Endothelial cell of umbilical vein (primary cell): Measurements from ENCODE around the gene KAT2B.

Source experiments
- EZH2 ChIP-seq: IDR thresholded peaks from 2 replicates; pipeline ENCODE4 v1.6.1; 2012; ENCODE audit warnings: borderline replicate concordance, low read depth, mild to moderate bottlenecking, moderate library complexity, low read length, inconsistent platforms; ENCODE audit not compliant: severe bottlenecking
- JUN ChIP-seq: IDR thresholded peaks from 2 replicates; pipeline ENCODE4 v1.6.1; 2011; ENCODE audit warnings: borderline replicate concordance, low read depth; ENCODE audit not compliant: insufficient read length, insufficient read depth
- POLR2A ChIP-seq: IDR thresholded peaks from 2 replicates; pipeline ENCODE4 v1.6.1; 2012; ENCODE audit warnings: low read depth, mild to moderate bottlenecking, control low read depth, low read length
- POLR2AphosphoS5 ChIP-seq: IDR thresholded peaks from 2 replicates; pipeline ENCODE4 v1.6.1; 2012; ENCODE audit warnings: low read depth, mild to moderate bottlenecking, control low read depth, low read length, moderate library complexity; ENCODE audit not compliant: insufficient read depth
- TF ChIP-seq, protein P1 (sequence below), 2 donors: IDR thresholded peaks; 1 replicate in 1 of 2; 2 replicates in 1 of 2; pipeline ENCODE4 v1.5.1; 2011; ENCODE audit warnings: low read length in 2 of 2, mild to moderate bottlenecking in 2 of 2, moderate library complexity in 2 of 2, control low read depth in 1 of 2, inconsistent platforms in 1 of 2, low read depth in 1 of 2; ENCODE audit not compliant: insufficient read depth in 1 of 2; ENCODE audit errors: extremely low read depth in 1 of 2
- TF ChIP-seq, protein P2 (sequence below): IDR thresholded peaks from 2 replicates; pipeline ENCODE4 v1.6.1; 2011; ENCODE audit not compliant: insufficient read depth, insufficient read length

DNA sequence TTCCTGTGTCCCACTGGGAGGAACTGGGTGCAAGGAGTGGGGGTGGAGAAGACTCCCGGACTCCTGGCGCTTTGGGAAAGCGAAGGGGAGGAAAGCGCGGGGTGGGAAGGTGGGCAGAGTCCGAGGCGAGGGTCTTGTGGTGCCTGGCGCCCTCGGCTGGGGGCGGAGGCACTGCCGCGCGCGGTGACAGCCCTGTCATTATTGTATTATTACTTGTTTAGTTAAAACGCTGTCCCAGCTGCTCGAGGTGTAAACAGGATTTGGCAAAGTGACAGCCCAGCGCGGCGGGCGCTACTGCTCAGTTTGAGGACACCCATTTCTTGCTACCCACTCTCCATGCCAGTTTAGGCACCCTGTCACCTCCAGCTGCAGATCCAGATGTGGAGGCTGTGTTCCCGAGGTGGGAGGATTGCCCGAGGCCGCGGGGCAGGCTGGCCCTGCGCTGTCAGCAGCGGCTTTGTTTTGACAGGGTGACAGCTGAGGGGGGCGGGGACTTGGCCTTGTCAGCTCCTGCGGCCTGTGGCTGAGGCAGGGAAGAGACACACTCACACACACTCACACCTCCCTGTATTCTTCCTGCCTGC, 1.0 kb downstream of the KAT2B start:
- no peak for TF ChIP-seq EZH2
- TF ChIP-seq, protein P1, sequence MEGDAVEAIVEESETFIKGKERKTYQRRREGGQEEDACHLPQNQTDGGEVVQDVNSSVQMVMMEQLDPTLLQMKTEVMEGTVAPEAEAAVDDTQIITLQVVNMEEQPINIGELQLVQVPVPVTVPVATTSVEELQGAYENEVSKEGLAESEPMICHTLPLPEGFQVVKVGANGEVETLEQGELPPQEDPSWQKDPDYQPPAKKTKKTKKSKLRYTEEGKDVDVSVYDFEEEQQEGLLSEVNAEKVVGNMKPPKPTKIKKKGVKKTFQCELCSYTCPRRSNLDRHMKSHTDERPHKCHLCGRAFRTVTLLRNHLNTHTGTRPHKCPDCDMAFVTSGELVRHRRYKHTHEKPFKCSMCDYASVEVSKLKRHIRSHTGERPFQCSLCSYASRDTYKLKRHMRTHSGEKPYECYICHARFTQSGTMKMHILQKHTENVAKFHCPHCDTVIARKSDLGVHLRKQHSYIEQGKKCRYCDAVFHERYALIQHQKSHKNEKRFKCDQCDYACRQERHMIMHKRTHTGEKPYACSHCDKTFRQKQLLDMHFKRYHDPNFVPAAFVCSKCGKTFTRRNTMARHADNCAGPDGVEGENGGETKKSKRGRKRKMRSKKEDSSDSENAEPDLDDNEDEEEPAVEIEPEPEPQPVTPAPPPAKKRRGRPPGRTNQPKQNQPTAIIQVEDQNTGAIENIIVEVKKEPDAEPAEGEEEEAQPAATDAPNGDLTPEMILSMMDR (IDR thresholded peaks at IDR 0.05; ENCODE audit: extremely low read depth in 1 of 2, insufficient read depth in 1 of 2, low read depth in 1 of 2, low read length in 2 of 2), result no peak
- no peak for TF ChIP-seq POLR2AphosphoS5
- no peak for TF ChIP-seq POLR2A
- TF ChIP-seq, protein P2, sequence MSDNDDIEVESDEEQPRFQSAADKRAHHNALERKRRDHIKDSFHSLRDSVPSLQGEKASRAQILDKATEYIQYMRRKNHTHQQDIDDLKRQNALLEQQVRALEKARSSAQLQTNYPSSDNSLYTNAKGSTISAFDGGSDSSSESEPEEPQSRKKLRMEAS, result no peak
- no peak for TF ChIP-seq JUN
